Activated CD4-positive, alpha-beta T cell treated with anti-CD3 and anti-CD28 coated beads for 48 hours (primary cell): ENCODE measurements around the gene ABLIM1.

Source experiments
- DNase-seq: peaks from one replicate; pipeline ENCODE4 v3.0.0-alpha.2; 2020

ABLIM1 gene

GRCh38 chr10:114616103-114616502, 42.0 kb downstream of the ABLIM1 start:
- DNase-seq, result no peak

GRCh38 chr10:114615600-114616007, 42.5 kb downstream of the ABLIM1 start:
- DNase-seq, result no peak

GRCh38 chr10:114613237-114613979, 44.7 kb downstream of the ABLIM1 start:
- no peak for DNase-seq

- DNase-seq, result no peak
Observed at GRCh38 chr10:114611617-114612016, 46.5 kb downstream of the ABLIM1 start.

GRCh38 chr10:114609518-114610426, 48.3 kb downstream of the ABLIM1 start:
- DNase-seq, result no peak

- no peak for DNase-seq
Observed at GRCh38 chr10:114607358-114607998, 50.6 kb downstream of the ABLIM1 start.

- no peak for DNase-seq
Observed at GRCh38 chr10:114605155-114605797, 52.8 kb downstream of the ABLIM1 start.

- DNase-seq, result no peak
Observed at GRCh38 chr10:114604357-114605130, 53.5 kb downstream of the ABLIM1 start.

GRCh38 chr10:114603948-114604347, 54.1 kb downstream of the ABLIM1 start:
- no peak for DNase-seq

GRCh38 chr10:114603303-114603702, 54.8 kb downstream of the ABLIM1 start:
- DNase-seq, result no peak

- no peak for DNase-seq
Observed at GRCh38 chr10:114600057-114600456, 58.0 kb downstream of the ABLIM1 start.

- DNase-seq, result no peak
Observed at GRCh38 chr10:114596793-114597192, 61.3 kb downstream of the ABLIM1 start.

- DNase-seq, result no peak
Observed at GRCh38 chr10:114593816-114594468, 64.1 kb downstream of the ABLIM1 start.

GRCh38 chr10:114593240-114593792, 64.8 kb downstream of the ABLIM1 start:
- DNase-seq, result no peak

GRCh38 chr10:114590993-114591392, 67.1 kb downstream of the ABLIM1 start:
- no peak for DNase-seq

- no peak for DNase-seq
Observed at GRCh38 chr10:114584419-114584818, 73.7 kb downstream of the ABLIM1 start.

GRCh38 chr10:114581071-114581470, 77.0 kb downstream of the ABLIM1 start:
- no peak for DNase-seq

- DNase-seq, result no peak
Observed at GRCh38 chr10:114577133-114577532, 80.9 kb downstream of the ABLIM1 start.

GRCh38 chr10:114576716-114577115, 81.4 kb downstream of the ABLIM1 start:
- DNase-seq, result no peak

GRCh38 chr10:114576132-114576487, 82.0 kb downstream of the ABLIM1 start:
- DNase-seq, result no peak

GRCh38 chr10:114575417-114576131, 82.5 kb downstream of the ABLIM1 start:
- no peak for DNase-seq
